ENCODE data around the gene COX8A. TPM values are rescaled to one million over a fixed set of nuclear protein-coding genes. Genes with fewer than 3 reads are reported as not detected.

COX8A gene
- total RNA-seq, 2 donors from 2014 or later, result 830 to 1,057 TPM

DNA sequence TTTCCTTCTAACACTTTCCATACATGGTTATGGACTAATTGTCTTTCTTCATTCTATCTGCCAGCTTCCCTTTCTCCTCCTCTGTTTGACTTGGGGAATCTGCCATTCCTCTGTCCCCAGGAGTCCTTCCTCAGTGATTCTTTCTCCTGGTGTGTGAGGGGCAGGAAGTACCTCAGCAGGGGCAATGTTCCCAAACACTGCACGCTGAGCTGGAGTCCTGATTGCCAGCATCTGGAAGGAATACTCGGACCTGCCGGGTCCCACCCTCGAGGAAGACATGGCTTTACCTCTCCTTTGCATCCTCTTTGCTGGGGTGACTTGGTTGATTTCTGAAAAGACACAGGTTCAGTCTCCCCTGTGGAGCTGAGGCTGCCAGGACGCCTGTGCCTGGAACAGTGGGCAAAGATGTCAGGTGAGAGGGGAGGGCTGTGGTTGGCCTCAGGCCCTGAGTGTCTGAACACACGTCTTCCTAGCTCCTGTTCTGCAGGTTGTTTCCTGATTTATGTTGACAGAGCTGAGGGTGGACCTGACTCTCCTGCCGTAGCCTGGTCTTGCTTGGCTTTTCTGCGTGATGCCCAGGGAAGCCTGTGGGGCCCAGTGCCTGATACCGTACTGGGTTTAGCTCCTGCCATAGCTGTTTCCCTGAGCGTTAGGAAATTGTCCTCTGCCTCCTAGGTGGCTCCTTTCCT, 4.3 kb downstream of the COX8A start:
- TF ChIP-seq, protein P1, sequence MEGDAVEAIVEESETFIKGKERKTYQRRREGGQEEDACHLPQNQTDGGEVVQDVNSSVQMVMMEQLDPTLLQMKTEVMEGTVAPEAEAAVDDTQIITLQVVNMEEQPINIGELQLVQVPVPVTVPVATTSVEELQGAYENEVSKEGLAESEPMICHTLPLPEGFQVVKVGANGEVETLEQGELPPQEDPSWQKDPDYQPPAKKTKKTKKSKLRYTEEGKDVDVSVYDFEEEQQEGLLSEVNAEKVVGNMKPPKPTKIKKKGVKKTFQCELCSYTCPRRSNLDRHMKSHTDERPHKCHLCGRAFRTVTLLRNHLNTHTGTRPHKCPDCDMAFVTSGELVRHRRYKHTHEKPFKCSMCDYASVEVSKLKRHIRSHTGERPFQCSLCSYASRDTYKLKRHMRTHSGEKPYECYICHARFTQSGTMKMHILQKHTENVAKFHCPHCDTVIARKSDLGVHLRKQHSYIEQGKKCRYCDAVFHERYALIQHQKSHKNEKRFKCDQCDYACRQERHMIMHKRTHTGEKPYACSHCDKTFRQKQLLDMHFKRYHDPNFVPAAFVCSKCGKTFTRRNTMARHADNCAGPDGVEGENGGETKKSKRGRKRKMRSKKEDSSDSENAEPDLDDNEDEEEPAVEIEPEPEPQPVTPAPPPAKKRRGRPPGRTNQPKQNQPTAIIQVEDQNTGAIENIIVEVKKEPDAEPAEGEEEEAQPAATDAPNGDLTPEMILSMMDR (IDR thresholded peaks at IDR 0.05), result no peak
- Histone ChIP-seq H3K27ac (peak overlapping the region in 1 of 2 donors; percentile 17), H3K27me3 (no peaks in the 10 kb centered on the region), H3K36me3 (peaks cover 12% of the 10 kb centered on the region), H3K4me3 (no peak overlapping the region), H3K4me1 (peaks cover 0 to 47% of the 10 kb centered on the region in 2 donors), H3K9me3 (no peaks in the 10 kb centered on the region)
- no peak for DNase-seq (ENCODE audit: low spot score)

DNA sequence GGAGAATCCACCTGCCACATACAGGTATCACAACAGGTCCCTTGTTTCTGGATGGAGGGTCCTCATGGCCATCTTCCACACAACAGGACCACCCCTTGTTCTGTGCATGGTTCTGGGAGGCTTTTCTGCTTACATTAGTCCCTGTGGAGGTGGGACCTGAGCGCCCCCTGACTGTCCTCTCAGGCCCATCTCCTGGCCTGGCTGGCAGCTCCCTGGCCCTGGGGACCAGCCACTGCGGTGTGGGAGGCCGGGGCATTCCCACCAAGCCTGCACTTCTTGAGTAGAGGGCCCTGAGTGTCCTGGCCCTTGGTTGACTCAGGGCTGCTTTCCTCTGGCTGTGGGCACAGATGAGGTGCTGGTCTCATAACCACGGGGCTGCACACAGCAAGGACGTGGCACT, 5.0 kb downstream of the COX8A start:
- no peak overlapping the region for H3K4me3 ChIP-seq
- H3K27ac ChIP-seq, result peak overlapping the region in 1 of 2 donors; percentile 17
- no peaks in the 10 kb centered on the region for H3K9me3 ChIP-seq
- no peaks in the 10 kb centered on the region for H3K27me3 ChIP-seq
- no peak for DNase-seq (ENCODE audit: low spot score)
- peaks cover 0 to 43% of the 10 kb centered on the region in 2 donors for H3K4me1 ChIP-seq
- TF ChIP-seq, protein P1 (IDR thresholded peaks at IDR 0.05), result no peak
- H3K36me3 ChIP-seq, result peaks cover 12% of the 10 kb centered on the region

DNA sequence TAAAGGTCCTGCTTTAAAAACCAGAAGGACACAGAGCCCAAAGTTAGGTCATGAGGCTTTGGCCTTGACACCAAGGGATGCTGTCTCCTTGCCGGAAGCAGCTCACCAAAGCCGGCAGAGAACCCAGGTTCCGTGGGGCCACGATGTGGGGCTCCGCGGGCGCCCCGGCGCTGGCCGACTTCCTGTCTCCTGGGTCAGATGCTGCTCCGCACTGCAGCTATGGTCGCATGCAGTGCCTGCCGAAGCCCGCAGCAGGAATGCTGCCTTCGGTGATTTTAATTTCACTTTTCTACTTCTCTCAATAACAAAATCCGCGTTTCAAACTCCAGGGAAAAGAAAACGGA, 11.4 kb downstream of the COX8A start:
- H3K4me1 ChIP-seq, result peaks cover 0 to 31% of the 10 kb centered on the region in 2 donors
- peak overlapping the region; percentile 99 to 100 for H3K4me3 ChIP-seq
- no peaks in the 10 kb centered on the region for H3K9me3 ChIP-seq
- H3K36me3 ChIP-seq, result peaks cover 15% of the 10 kb centered on the region
- peak overlapping the region; percentile 84 to 90 for H3K27ac ChIP-seq
- H3K27me3 ChIP-seq, result no peaks in the 10 kb centered on the region
- no peak for DNase-seq (ENCODE audit: low spot score)
- TF ChIP-seq, protein P1 (IDR thresholded peaks at IDR 0.05), result no peak

DNA sequence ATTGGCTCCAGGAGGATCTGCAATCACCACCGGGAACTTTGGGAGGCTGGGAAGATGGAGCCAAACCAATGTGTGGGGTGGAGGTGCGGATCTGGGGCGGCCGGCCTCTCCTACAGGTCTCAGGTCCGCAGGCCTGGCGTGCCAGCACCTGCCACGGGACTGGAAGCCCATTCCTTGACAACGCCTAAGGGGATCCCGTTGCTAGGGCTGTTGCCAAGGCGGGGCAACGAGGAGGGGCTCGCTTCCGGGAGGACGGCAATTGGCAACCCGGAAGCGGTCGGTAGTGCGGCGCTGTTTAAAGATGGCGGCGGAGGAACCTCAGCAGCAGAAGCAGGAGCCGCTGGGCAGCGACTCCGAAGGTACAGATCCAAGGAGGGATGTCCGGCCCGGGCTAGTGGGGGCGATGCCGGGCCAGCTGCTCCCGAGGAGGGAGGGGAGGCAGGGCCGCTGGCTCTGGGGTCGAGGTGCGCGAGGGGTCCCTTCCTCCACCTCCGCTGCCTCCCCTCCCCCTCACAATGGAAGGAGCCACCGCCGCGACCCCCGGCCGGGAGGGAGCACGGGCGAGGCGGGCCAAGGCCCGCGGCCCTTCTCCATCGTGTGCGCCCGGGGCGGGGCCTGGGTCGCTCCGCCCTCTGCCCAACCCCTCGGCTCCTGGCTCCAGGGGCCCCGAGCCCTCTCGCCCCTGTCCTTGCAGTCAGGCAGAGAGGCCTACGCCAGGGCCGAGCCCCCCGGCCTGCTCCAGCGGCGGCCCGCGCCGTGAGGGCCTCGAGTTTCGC, 11.9 kb downstream of the COX8A start, which contains the start of gene OTUB1:
TSS of gene OTUB1 (plus strand) at position 283 of the 776 bp plus-strand sequence. CDS start at position 302, 19 bp downstream.
- no peaks in the 10 kb centered on the region for H3K9me3 ChIP-seq
- H3K36me3 ChIP-seq, result peaks cover 21% of the 10 kb centered on the region
- TF ChIP-seq, protein P1 (IDR thresholded peaks at IDR 0.05), result no peak
- H3K27ac ChIP-seq, result peak within 1 kb of the TSS; percentile 84 to 90
- peak within 1 kb of the TSS; percentile 99 to 100 for H3K4me3 ChIP-seq
- H3K27me3 ChIP-seq, result no peaks in the 10 kb centered on the region
- peaks cover 0 to 31% of the 10 kb centered on the region in 2 donors for H3K4me1 ChIP-seq
- DNase-seq (ENCODE audit: low spot score), result peak; percentile 91

DNA sequence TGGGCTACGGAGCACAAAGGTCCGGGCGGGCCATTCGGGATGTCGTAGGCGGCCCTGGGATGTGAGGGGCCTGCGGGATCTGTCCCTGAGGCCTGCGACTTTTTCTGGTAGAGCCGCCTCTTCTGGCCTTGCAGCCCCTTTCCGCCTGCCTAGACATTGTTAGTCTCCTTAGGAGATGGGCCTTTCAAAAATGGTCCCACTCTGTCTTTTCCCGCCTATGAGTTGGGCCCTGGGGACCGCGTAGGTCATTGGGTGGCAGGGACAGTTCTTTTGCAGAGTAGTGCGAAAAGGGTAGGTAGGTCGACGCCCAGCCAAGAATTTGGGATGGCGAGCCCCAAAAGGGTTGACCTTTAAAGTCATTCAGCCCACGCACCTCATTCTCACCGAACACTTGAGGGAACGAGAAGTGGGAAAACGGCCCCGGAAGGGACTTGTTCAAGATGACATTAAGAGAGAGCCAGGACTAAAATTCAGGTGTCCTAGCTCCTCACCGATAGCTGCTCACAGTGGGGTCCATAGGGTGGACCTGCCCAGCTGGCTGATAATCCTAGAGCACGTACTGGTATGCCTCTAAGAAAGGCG, 12.6 kb downstream of the COX8A start:
- H3K36me3 ChIP-seq, result peaks cover 22% of the 10 kb centered on the region
- no peak for DNase-seq (ENCODE audit: low spot score)
- H3K27me3 ChIP-seq, result no peaks in the 10 kb centered on the region
- peaks cover 0 to 28% of the 10 kb centered on the region in 2 donors for H3K4me1 ChIP-seq
- TF ChIP-seq, protein P1 (IDR thresholded peaks at IDR 0.05), result no peak
- peak overlapping the region; percentile 99 to 100 for H3K4me3 ChIP-seq
- no peaks in the 10 kb centered on the region for H3K9me3 ChIP-seq
- H3K27ac ChIP-seq, result peak overlapping the region; percentile 84 to 90

Data from right atrium auricular region (tissue), 2 donors.